Spleen (tissue), 11 donors: ENCODE results near the gene SMAD2. TPM values are rescaled to one million over a fixed set of nuclear protein-coding genes. Genes with fewer than 3 reads are reported as not detected.

ENCODE experiments used
- DNase-seq: peaks from one replicate; pipeline ENCODE4 v3.0.0-alpha.2; 2020
- H3K27ac ChIP-seq, 8 donors: fragments of 200-600 bp; sonication (generic) in 7 of 8; 1 replicate in 4 of 8; 2 replicates in 4 of 8; pipeline versions ENCODE4 v1.5.0 to v1.8.0; 2016 to 2021; ENCODE audit warnings: inconsistent platforms in 4 of 8, mild to moderate bottlenecking in 4 of 8, moderate library complexity in 1 of 8
- H3K27me3 ChIP-seq, 7 donors: fragments of 200-600 bp; sonication (generic) in 6 of 7; replicated peaks in 1 of 7; 1 replicate in 4 of 7; 2 replicates in 3 of 7; pipeline versions ENCODE4 v1.5.0 to v1.8.0; 2016 to 2021; ENCODE audit warnings: inconsistent platforms in 3 of 7, mild to moderate bottlenecking in 1 of 7
- H3K36me3 ChIP-seq, 6 donors: fragments of 200-600 bp; sonication (generic) in 5 of 6; 1 replicate in 4 of 6; 2 replicates in 2 of 6; pipeline versions ENCODE4 v1.5.0 to v1.8.0; 2016 to 2021; ENCODE audit warnings: inconsistent platforms in 2 of 6
- H3K4me1 ChIP-seq, 6 donors: fragments of 200-600 bp; sonication (generic) in 5 of 6; 1 replicate in 3 of 6; 2 replicates in 3 of 6; pipeline versions ENCODE4 v1.5.0 to v1.8.0; 2016 to 2021; ENCODE audit warnings: inconsistent platforms in 3 of 6
- H3K4me3 ChIP-seq, 8 donors: fragments of 200-600 bp; sonication (generic) in 7 of 8; 1 replicate in 4 of 8; 2 replicates in 4 of 8; pipeline versions ENCODE4 v1.5.0 to v1.8.0; 2016 to 2021; ENCODE audit warnings: inconsistent platforms in 4 of 8, mild to moderate bottlenecking in 4 of 8, moderate library complexity in 2 of 8
- H3K9me3 ChIP-seq, 8 donors: fragments of 200-600 bp; sonication (generic) in 7 of 8; 1 replicate in 4 of 8; 2 replicates in 4 of 8; pipeline versions ENCODE4 v1.5.0 to v1.8.0; 2016 to 2021; ENCODE audit warnings: inconsistent platforms in 4 of 8
- CTCF ChIP-seq, 11 experiments: fragments of 200-600 bp in 7 of 11; fragments of 450-650 bp in 4 of 11; sonication (generic) in 4 of 11; IDR thresholded peaks in 8 of 11; conservative IDR thresholded peaks in 3 of 11; 1 replicate in 7 of 11; 2 replicates in 4 of 11; pipeline versions ENCODE4 v1.4.0 to v1.8.0; 2016 to 2021; ENCODE audit warnings: antibody characterized with exemption in 11 of 11, inconsistent platforms in 4 of 11, mild to moderate bottlenecking in 1 of 11
- POLR2A ChIP-seq, 3 donors: fragments of 450-650 bp; IDR thresholded peaks; one replicate each; pipeline ENCODE4 v1.5.1; 2017; ENCODE audit warnings: antibody characterized with exemption in 3 of 3, mild to moderate bottlenecking in 1 of 3
- POLR2AphosphoS5 ChIP-seq, 3 donors: sonication (generic); formaldehyde crosslinking; IDR thresholded peaks; one replicate each; pipeline ENCODE4 v1.5.1; 2017; ENCODE audit warnings: antibody characterized with exemption in 3 of 3
- WGBS, 5 donors: extraction: QIAGEN DNeasy Blood & Tissue Kit in 3 of 5; methylation state at CpG; one replicate each; pipeline versions ENCODE4 v1.1.5 to v1.1.7; 2013 to 2018; 5-methylcytosine and 5-hydroxymethylcytosine counted together
- intact Hi-C: fragments of 100-400 bp; cut with DNase I; formaldehyde crosslinking; loops from one replicate; pipeline ENCODE4 v1.15.0; 2023; ENCODE audit warnings: low total_unique reads
- polyA plus RNA-seq, 3 donors: library from polyadenylated mRNA; stranded (reverse); fragments of 200-250 nt; gene quantifications; one replicate each; pipeline ENCODE4 v1.2.1, GENCODE V29; 2013
- total RNA-seq, 7 donors: library from RNA; depleted of rRNA in 3 of 7; stranded (reverse); fragments of >200 nt in 3 of 7; fragmentation: NEBNext Ultra II Directional in 4 of 7; extraction: Animal tissue kit (Norgen Biotek cat#: 25700) in 4 of 7; gene quantifications; one replicate each; pipeline versions ENCODE4 v1.1.0 to v1.2.1, GENCODE V29; 2016 to 2021
- donor health status: healthy with polysubstance abuse.
- donor health status: DM: no; HTN: no; CAD: no; lungs with moderate emphysema.
- donor health status: DM: no; HTN: no; CAD: no.
- donor health status: Bipolar disorder and iron deficiency.
- donor health status: healthy.
- donor health status: DM: no; HTN: no; CAD: no.
- donor health status: DM: yes; HTN: yes; CAD: no.

Gene SMAD2
- total and polyA plus RNA-seq, 10 donors = 13.2 to 162 (median 94.0) TPM

DNA sequence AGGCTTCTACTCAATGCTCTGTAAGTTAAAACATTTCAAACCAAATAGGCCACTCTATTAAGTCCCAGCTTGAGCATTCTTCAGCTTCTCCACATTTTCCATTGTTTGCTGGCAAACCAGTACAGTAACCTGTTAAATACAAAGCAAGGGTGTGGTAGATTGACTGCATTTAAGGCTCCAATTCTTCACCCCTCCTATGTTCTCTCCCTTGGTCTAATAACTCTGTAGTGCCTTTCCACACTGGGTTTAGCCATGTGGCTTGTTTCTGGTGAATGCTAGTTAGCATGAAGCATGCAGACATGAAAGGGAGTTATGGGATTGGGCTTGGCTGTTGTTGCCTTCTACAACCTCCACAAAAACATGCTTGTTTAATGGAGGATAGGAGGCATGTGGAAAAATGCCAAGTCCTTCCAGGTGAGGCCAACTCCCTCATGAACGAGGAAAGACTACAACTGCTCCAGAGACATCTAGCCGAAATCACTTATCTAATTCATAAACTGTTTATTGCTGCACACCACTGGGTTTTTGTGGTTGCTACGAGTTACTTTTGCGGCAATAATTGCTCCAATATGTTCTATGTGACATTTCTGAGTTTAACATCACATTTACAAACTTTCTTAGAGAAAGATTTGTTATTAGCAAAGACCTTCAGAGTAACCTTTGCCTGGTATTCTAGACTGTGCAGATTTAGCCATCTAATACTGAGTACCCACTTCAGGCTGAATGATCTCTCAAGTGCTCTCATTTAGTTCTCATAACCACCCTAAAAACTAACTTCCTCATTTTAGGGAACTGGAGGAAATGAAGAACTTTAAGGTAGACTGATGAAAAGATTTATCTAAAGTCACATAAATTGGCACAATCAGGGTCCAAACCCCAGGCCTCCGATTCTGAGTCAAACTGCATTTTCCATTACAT, 104.0 kb downstream of the SMAD2 start:
- Histone ChIP-seq H3K36me3 (peaks cover 0 to 44% (median 0%) of the 10 kb centered on the region in 6 donors), H3K4me1 (no peaks in the 10 kb centered on the region), H3K27ac (no peak overlapping the region), H3K9me3 (peaks cover 0 to 10% (median 0%) of the 10 kb centered on the region in 8 donors), H3K27me3 (no peaks in the 10 kb centered on the region), H3K4me3 (no peak overlapping the region)
- intact Hi-C loops = no loop called here
- WGBS, 5 donors = 90 to 94% (median 93%) methylated on average over 5 of the region's 5 CpGs
- no peak for TF ChIP-seq POLR2A (IDR thresholded peaks at IDR 0.05)
- TF ChIP-seq CTCF (IDR thresholded peaks at IDR 0.05 in 8 of 11, conservative IDR thresholded peaks at IDR 0.05 in 3 of 11) = no peak
- no peak for TF ChIP-seq POLR2AphosphoS5 (IDR thresholded peaks at IDR 0.05)
- no peak for DNase-seq

DNA sequence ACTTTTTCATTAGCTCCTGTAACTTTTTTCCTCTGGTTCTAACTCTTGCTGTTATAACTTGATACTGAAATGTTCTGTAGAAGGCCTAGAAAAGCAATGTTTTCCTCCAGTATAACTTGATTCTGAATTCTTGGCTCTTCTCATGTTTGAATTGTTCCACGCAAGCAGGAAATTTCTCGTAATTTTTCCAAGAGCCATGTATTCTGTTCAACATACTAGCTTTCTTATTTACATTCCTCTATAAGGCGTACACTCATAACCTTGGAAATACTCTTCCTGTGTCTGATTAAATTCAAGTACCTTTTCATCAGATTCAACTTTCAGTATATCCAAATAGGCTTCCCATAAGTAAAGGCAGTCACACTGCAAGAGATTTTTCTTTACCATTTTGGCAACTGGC, 109.1 kb downstream of the SMAD2 start:
- Histone ChIP-seq H3K9me3 (no peaks in the 10 kb centered on the region), H3K27me3 (no peaks in the 10 kb centered on the region), H3K27ac (no peak overlapping the region), H3K4me3 (no peak overlapping the region), H3K4me1 (no peaks in the 10 kb centered on the region), H3K36me3 (peaks cover 0 to 17% (median 0%) of the 10 kb centered on the region in 6 donors)
- TF ChIP-seq POLR2AphosphoS5 (IDR thresholded peaks at IDR 0.05) = no peak
- no peak for TF ChIP-seq POLR2A (IDR thresholded peaks at IDR 0.05)
- TF ChIP-seq CTCF (IDR thresholded peaks at IDR 0.05 in 8 of 11, conservative IDR thresholded peaks at IDR 0.05 in 3 of 11) = no peak
- intact Hi-C loops = no loop called here
- no peak for DNase-seq
- WGBS, 5 donors = 78 to 88% (median 84%) methylated on average over 3 of the region's 3 CpGs

GRCh38 chr18:47817795-47818077, 112.7 kb downstream of the SMAD2 start:
- TF ChIP-seq POLR2A (IDR thresholded peaks at IDR 0.05) = no peak
- no peak for TF ChIP-seq CTCF (IDR thresholded peaks at IDR 0.05 in 8 of 11, conservative IDR thresholded peaks at IDR 0.05 in 3 of 11)
- TF ChIP-seq POLR2AphosphoS5 (IDR thresholded peaks at IDR 0.05) = no peak
- DNase-seq = no peak
- H3K27me3 ChIP-seq = no peaks in the 10 kb centered on the region
- 69 to 94% (median 88%) methylated on average over 1 of the region's 1 CpG for WGBS, 5 donors
- no peak overlapping the region for H3K27ac ChIP-seq
- intact Hi-C loops = no loop called here
- no peaks in the 10 kb centered on the region for H3K4me1 ChIP-seq
- H3K9me3 ChIP-seq = no peaks in the 10 kb centered on the region
- H3K4me3 ChIP-seq = no peak overlapping the region
- no peaks in the 10 kb centered on the region for H3K36me3 ChIP-seq

GRCh38 chr18:47817017-47817794, 113.3 kb downstream of the SMAD2 start:
- TF ChIP-seq POLR2A (IDR thresholded peaks at IDR 0.05) = no peak
- no peak for TF ChIP-seq POLR2AphosphoS5 (IDR thresholded peaks at IDR 0.05)
- TF ChIP-seq CTCF (IDR thresholded peaks at IDR 0.05 in 8 of 11, conservative IDR thresholded peaks at IDR 0.05 in 3 of 11) = no peak
- intact Hi-C loops = no loop called here
- no peak overlapping the region for H3K27ac ChIP-seq
- no peaks in the 10 kb centered on the region for H3K9me3 ChIP-seq
- 94 to 97% (median 95%) methylated on average over 9 of the region's 9 CpGs for WGBS, 5 donors
- no peaks in the 10 kb centered on the region for H3K4me1 ChIP-seq
- no peak overlapping the region for H3K4me3 ChIP-seq
- no peaks in the 10 kb centered on the region for H3K27me3 ChIP-seq
- no peaks in the 10 kb centered on the region for H3K36me3 ChIP-seq
- no peak for DNase-seq
